Kidney epithelial cell (primary cell): ENCODE measurements around the gene ST6GALNAC3. TPM values are rescaled to one million over a fixed set of nuclear protein-coding genes. Genes with fewer than 3 reads are reported as not detected.

ENCODE experiments used
- DNase-seq: peaks from one replicate; pipeline ENCODE4 v3.0.0-alpha.2; 2010; ENCODE audit warnings: low read depth
- H3K27me3 ChIP-seq: 2 replicates; pipeline ENCODE4 v1.6.0; 2011; ENCODE audit warnings: low read length; ENCODE audit not compliant: control insufficient read depth, insufficient read depth
- H3K36me3 ChIP-seq: 2 replicates; pipeline ENCODE4 v1.5.1; 2011; ENCODE audit warnings: low read length; ENCODE audit not compliant: control insufficient read depth, insufficient read depth
- H3K4me3 ChIP-seq: 2 replicates; pipeline ENCODE4 v1.5.1; 2011; ENCODE audit warnings: low read depth, mild to moderate bottlenecking, control low read depth, low read length
- CTCF ChIP-seq: IDR thresholded peaks from 2 replicates; pipeline ENCODE4 v1.5.1; 2011; ENCODE audit warnings: mild to moderate bottlenecking, moderate library complexity, low read length, control low read depth, inconsistent platforms; ENCODE audit not compliant: insufficient read depth, poor library complexity, severe bottlenecking
- total RNA-seq: library from RNA; depleted of rRNA; stranded (reverse); fragments of >200 nt; gene quantifications from 2 replicates; pipeline ENCODE4 v1.2.3, GENCODE V29; 2015

ST6GALNAC3 gene
- total RNA-seq, 1 donor from 2014 or later = 4.1 TPM

- no peak for TF ChIP-seq CTCF
- H3K27me3 ChIP-seq = no peaks in the 10 kb centered on the region
- no peaks in the 10 kb centered on the region for H3K36me3 ChIP-seq
- no peak for DNase-seq
- H3K4me3 ChIP-seq = no peak overlapping the region
Measured at GRCh38 chr1:76269155-76269554, 194.6 kb downstream of the ST6GALNAC3 start.

DNA sequence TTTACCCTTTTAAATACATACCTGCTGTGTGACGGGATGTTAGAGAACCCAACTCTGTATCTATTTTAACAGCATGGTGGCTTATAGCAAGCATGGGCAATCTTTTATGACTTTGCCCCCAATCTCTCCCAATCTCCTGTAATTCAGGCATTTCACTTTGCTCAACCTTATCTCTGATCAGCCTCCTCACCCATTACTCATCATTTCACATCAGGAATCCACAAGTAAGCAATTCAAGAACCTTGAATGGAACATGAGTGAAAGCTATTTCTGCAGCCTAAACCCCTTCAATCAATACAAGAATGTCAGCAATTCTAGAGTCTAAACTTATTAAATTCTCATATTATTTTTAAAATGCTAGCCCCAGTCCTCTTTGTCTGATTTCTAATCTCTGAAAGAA is 199.8 kb downstream of the ST6GALNAC3 start:
- H3K36me3 ChIP-seq = no peaks in the 10 kb centered on the region
- H3K27me3 ChIP-seq = no peaks in the 10 kb centered on the region
- no peak overlapping the region for H3K4me3 ChIP-seq
- TF ChIP-seq CTCF = no peak
- DNase-seq = no peak

GRCh38 chr1:76274718-76275117 is 200.2 kb downstream of the ST6GALNAC3 start:
- Histone ChIP-seq H3K36me3 (no peaks in the 10 kb centered on the region), H3K4me3 (no peak overlapping the region), H3K27me3 (no peaks in the 10 kb centered on the region)
- no peak for DNase-seq
- TF ChIP-seq CTCF = no peak

- Histone ChIP-seq H3K4me3 (no peak overlapping the region), H3K36me3 (no peaks in the 10 kb centered on the region), H3K27me3 (no peaks in the 10 kb centered on the region)
- DNase-seq = no peak
- TF ChIP-seq CTCF = no peak
Measured at GRCh38 chr1:76278711-76279100, 204.2 kb downstream of the ST6GALNAC3 start.

DNA sequence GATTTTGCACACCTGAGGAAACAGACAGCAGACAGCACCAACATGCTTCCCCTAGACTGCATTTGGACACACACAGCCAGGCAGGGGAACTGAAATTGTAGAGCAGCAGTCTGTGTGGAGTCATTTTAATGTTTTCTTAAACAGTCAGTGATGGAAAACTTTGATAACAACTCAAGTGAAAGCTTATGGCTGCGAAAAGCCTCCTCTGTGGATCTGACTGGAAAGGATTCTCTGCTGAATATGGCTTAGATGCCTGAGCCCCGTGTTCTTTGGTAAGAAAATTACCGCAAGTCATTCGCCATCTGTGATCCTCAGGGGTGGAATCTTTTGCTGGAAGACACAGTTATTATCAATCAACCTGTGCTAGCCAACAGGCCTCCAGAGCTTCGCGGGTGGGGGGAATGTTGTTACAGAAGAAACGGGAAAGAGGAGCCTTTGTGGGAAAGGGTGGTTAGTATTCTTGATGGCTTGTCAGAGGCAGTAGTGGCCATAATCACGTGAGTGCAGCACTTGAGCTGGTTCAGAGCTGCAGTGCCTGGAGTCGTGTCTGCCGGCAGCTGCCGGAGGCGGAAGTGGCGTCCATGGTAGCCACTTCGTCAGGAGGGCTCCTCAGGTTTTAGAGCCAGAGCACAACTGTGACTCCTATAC is 204.7 kb downstream of the ST6GALNAC3 start:
- Histone ChIP-seq H3K36me3 (no peaks in the 10 kb centered on the region), H3K4me3 (no peak overlapping the region), H3K27me3 (no peaks in the 10 kb centered on the region)
- DNase-seq = no peak
- TF ChIP-seq CTCF = no peak

DNA sequence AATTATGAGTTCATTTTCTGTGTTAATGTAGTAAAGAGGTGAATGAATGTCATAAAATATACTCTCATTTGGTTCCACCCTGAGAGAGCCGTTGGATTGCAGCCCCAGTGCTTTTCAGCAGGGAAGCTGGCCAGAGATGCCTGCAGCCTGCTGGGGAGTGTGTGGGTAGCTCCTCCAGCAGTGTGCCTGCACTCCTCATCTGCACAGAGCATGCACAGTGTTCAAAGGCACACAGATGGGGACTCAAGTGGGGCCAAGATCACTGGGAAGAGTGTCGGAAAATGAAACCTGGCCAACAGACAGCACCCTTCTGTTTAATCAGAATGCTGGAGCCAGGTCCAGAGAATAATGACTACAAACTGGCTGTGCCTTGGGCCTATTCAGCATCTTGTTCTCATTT is 206.8 kb downstream of the ST6GALNAC3 start:
- TF ChIP-seq CTCF = no peak

More for the DNA sequence above, 206.8 kb downstream of the ST6GALNAC3 start:
- DNase-seq = no peak
- Histone ChIP-seq H3K4me3 (no peak overlapping the region), H3K27me3 (no peaks in the 10 kb centered on the region), H3K36me3 (no peaks in the 10 kb centered on the region)
